K562 (cell line): ENCODE data around the gene PLEKHM1. TPM values are rescaled to one million over a fixed set of nuclear protein-coding genes. Genes with fewer than 3 reads are reported as not detected.

Experiments
- BRD4 ChIP-seq: fragments of 200-600 bp; sonication (generic); IDR thresholded peaks from 2 replicates; pipeline ENCODE4 v1.6.1; 2017; ENCODE audit warnings: inconsistent platforms
- CEBPG ChIP-seq, 3 experiments: fragments of 200-800 bp in 1 of 3; sonication (Bioruptor generic) in 1 of 3; sonication (generic) in 1 of 3; formaldehyde crosslinking in 1 of 3; IDR thresholded peaks in 2 of 3; conservative IDR thresholded peaks in 1 of 3; 2 replicates each; pipeline versions ENCODE4 v1.6.1 to v1.8.0; 2016 to 2022; ENCODE audit warnings: missing compliant biosample characterization in 2 of 3, missing genetic modification characterization in 2 of 3, mild to moderate bottlenecking in 1 of 3, missing genetic modification reagents in 1 of 3
- CGGBP1 ChIP-seq: fragments of 250-450 bp; sonication (Bioruptor Pico); IDR thresholded peaks from 2 replicates; pipeline ENCODE4 v1.9.0; 2021; ENCODE audit warnings: mild to moderate bottlenecking
- GTF2E2 ChIP-seq: fragments of 200-800 bp; sonication (Bioruptor generic); IDR thresholded peaks from 2 replicates; pipeline ENCODE4 v1.6.1; 2016; ENCODE audit warnings: missing genetic modification characterization, missing compliant biosample characterization
- HDAC2 ChIP-seq: fragments of 450-650 bp; IDR thresholded peaks from 2 replicates; pipeline ENCODE4 v1.6.1; 2016; ENCODE audit warnings: mild to moderate bottlenecking
- L3MBTL2 ChIP-seq: fragments of 450-650 bp; IDR thresholded peaks from 2 replicates; pipeline ENCODE4 v1.6.1; 2016; ENCODE audit warnings: mild to moderate bottlenecking, moderate library complexity
- MEIS2 ChIP-seq: fragments of 450-650 bp; IDR thresholded peaks from 2 replicates; pipeline ENCODE4 v1.6.1; 2014; ENCODE audit warnings: mild to moderate bottlenecking; ENCODE audit not compliant: partially characterized antibody
- MITF ChIP-seq: IDR thresholded peaks from 2 replicates; pipeline ENCODE4 v1.6.1; 2014; ENCODE audit warnings: antibody characterized with exemption
- NCOA2 ChIP-seq, 2 experiments: fragments of 450-650 bp; IDR thresholded peaks; 2 replicates each; pipeline ENCODE4 v1.6.1; 2018; ENCODE audit warnings: mild to moderate bottlenecking in 2 of 2, moderate library complexity in 1 of 2; ENCODE audit not compliant: partially characterized antibody in 2 of 2
- PRDM10 ChIP-seq: fragments of 450-650 bp; IDR thresholded peaks from 2 replicates; pipeline ENCODE4 v1.6.1; 2018; ENCODE audit not compliant: partially characterized antibody
- PREB ChIP-seq: sonication (generic); formaldehyde crosslinking; IDR thresholded peaks from 2 replicates; pipeline ENCODE4 v1.8.1; 2023; ENCODE audit warnings: mild to moderate bottlenecking, missing genetic modification reagents
- YBX1 ChIP-seq: fragments of 450-650 bp; IDR thresholded peaks from 2 replicates; pipeline ENCODE4 v1.7.1; 2016; ENCODE audit warnings: mild to moderate bottlenecking
- ZBED1 ChIP-seq: IDR thresholded peaks from 2 replicates; pipeline ENCODE4 v1.6.1; 2014
- ZNF140 ChIP-seq: fragments of 250-450 bp; sonication (Bioruptor Pico); IDR thresholded peaks from 2 replicates; pipeline ENCODE4 v1.8.0; 2021; ENCODE audit warnings: moderate library complexity, mild to moderate bottlenecking, inconsistent platforms
- ZNF408 ChIP-seq: fragments of 250-450 bp; sonication (Bioruptor Pico); IDR thresholded peaks from 2 replicates; pipeline ENCODE4 v1.4.0; 2020; ENCODE audit warnings: low read depth, mild to moderate bottlenecking, moderate library complexity
- ZNF592 ChIP-seq: fragments of 450-650 bp; IDR thresholded peaks from 2 replicates; pipeline ENCODE4 v1.6.1; 2017; ENCODE audit warnings: antibody characterized with exemption, mild to moderate bottlenecking
- polyA plus RNA-seq, 8 experiments: library from polyadenylated mRNA; depleted of rRNA in 4 of 8; stranded (reverse) in 5 of 8; unstranded in 3 of 8; fragments of >200 nt; fragmentation: Nextera tagmentation in 2 of 8; fragmentation: Illumina TruSeq in 1 of 8; extraction: Ambion mirVana in 2 of 8; extraction: Trizol in 1 of 8; gene quantifications; 2 replicates each; pipeline versions ENCODE4 v1.2.1 to v1.2.3, GENCODE V29; 2011 to 2014; ENCODE audit warnings: inconsistent platforms in 1 of 8, missing spikeins in 1 of 8
- total RNA-seq, 7 experiments: library from RNA; depleted of rRNA in 6 of 7; stranded (reverse); fragments of >200 nt in 6 of 7; fragmentation: Illumina TruSeq in 2 of 7; extraction: Trizol in 2 of 7; gene quantifications; 2 replicates each; pipeline versions ENCODE4 v1.2.1 to v1.2.3, GENCODE V29; 2011 to 2021; ENCODE audit warnings: low replicate concordance in 1 of 7

PLEKHM1 gene
- total and polyA plus RNA-seq, 9 of the 15 experiments (the other 6 are each of a cell fraction or from before 2014, with no cell fraction given): 0.13 to 23.3 (median 5.7) TPM

- no peak for TF ChIP-seq MITF
- no peak for TF ChIP-seq PREB (CRISPR knock-in tag)
- no peak for TF ChIP-seq ZNF592
- TF ChIP-seq MEIS2: peak; percentile 77
- no peak for TF ChIP-seq GTF2E2 (tag)
- TF ChIP-seq L3MBTL2: no peak
- TF ChIP-seq HDAC2: peak; percentile 36; the same call in 1 of the 2 replicates
- no peak for TF ChIP-seq CEBPG (CRISPR knock-in tag; IDR thresholded peaks at IDR 0.05)
- TF ChIP-seq CEBPG (tag; conservative IDR thresholded peaks at IDR 0.05 in 1 of 2, IDR thresholded peaks at IDR 0.05 in 1 of 2): no peak
- peak; percentile 9 for TF ChIP-seq PRDM10
- TF ChIP-seq YBX1: no peak
- TF ChIP-seq CGGBP1 (CRISPR knock-in tag): no peak
- no peak for TF ChIP-seq ZNF408 (CRISPR knock-in tag)
- TF ChIP-seq BRD4: no peak
- TF ChIP-seq ZBED1: no peak
- TF ChIP-seq NCOA2 (IDR thresholded peaks at IDR 0.05; ENCODE audit: partially characterized antibody in 2 of 2): no peak
- no peak for TF ChIP-seq ZNF140
These were observed 50.3 kb downstream of the PLEKHM1 start (continued) for GRCh38 chr17:45440161-45440778.
